Measurements from ENCODE around the gene SEC62.

The SEC62 gene

GRCh38 chr3:169966428-169966950, at the start of gene SEC62:
SEC62 (plus strand) TSS chr3:169966807; CDS start chr3:169966823, 16 bp downstream.
- peak; percentile 96 for DNase-seq (ENCODE audit: low spot score)

GRCh38 chr3:169923189-169923588, 43.4 kb upstream of the SEC62 start:
- no peak for DNase-seq (ENCODE audit: low spot score)

GRCh38 chr3:169923831-169924230, 42.8 kb upstream of the SEC62 start:
- no peak for DNase-seq (ENCODE audit: low spot score)

- DNase-seq (ENCODE audit: low spot score), result no peak
These were observed 36.6 kb upstream of the SEC62 start for GRCh38 chr3:169929830-169930519.

GRCh38 chr3:169930843-169931242, 35.8 kb upstream of the SEC62 start:
- DNase-seq (ENCODE audit: low spot score), result no peak

- no peak for DNase-seq (ENCODE audit: low spot score)
These were observed 34.7 kb upstream of the SEC62 start for GRCh38 chr3:169931747-169932520.

- no peak for DNase-seq (ENCODE audit: low spot score)
These were observed 27.3 kb upstream of the SEC62 start for GRCh38 chr3:169939320-169939719.

- no peak for DNase-seq (ENCODE audit: low spot score)
These were observed 26.9 kb upstream of the SEC62 start for GRCh38 chr3:169939751-169940150.

GRCh38 chr3:169940470-169941181, 26.0 kb upstream of the SEC62 start:
- DNase-seq (ENCODE audit: low spot score), result no peak

GRCh38 chr3:169945313-169945712, 21.3 kb upstream of the SEC62 start:
- DNase-seq (ENCODE audit: low spot score), result no peak

GRCh38 chr3:169946336-169946735, 20.3 kb upstream of the SEC62 start:
- DNase-seq (ENCODE audit: low spot score), result no peak

GRCh38 chr3:169948559-169949448, 17.8 kb upstream of the SEC62 start:
- DNase-seq (ENCODE audit: low spot score), result no peak

- DNase-seq (ENCODE audit: low spot score), result no peak
These were observed 14.6 kb upstream of the SEC62 start for GRCh38 chr3:169952045-169952444.

- no peak for DNase-seq (ENCODE audit: low spot score)
These were observed 13.0 kb upstream of the SEC62 start for GRCh38 chr3:169953462-169954141.

GRCh38 chr3:169954142-169954756, 12.4 kb upstream of the SEC62 start:
- no peak for DNase-seq (ENCODE audit: low spot score)

GRCh38 chr3:169955406-169955805, 11.2 kb upstream of the SEC62 start:
- no peak for DNase-seq (ENCODE audit: low spot score)

GRCh38 chr3:169964176-169964575, 2.4 kb upstream of the SEC62 start:
- no peak for DNase-seq (ENCODE audit: low spot score)

- DNase-seq (ENCODE audit: low spot score), result peak; percentile 18
These were observed 812 bp upstream of the SEC62 start for GRCh38 chr3:169965562-169966427.
